ENCODE results near the gene AGBL4. TPM values are rescaled to one million over a fixed set of nuclear protein-coding genes. Genes with fewer than 3 reads are reported as not detected.

AGBL4 gene
- total RNA-seq, 2 experiments from 2014 or later, result not detected

DNA sequence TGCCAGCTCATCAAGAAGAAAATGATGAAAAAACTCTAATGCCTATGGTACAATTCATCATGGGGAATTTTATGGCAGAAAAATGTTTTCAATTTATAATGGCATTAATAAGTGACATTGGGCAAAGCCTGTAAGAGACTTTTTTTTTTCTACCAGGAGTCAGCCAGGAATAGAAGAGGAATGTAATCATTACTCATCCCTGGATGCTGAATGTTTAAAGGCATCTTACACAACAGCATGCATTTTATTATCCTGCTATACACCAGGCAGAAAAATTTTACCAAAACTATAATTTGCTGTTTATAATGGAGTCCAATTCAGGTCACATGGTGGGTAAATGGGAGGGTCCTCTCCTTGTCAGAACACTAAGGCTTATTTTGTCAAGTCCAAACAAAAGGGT lies 1057.2 kb downstream of the AGBL4 start:
- H3K9me3 Mint-ChIP-seq, result no peaks in the 10 kb centered on the region
- DNase-seq, result no peak
- H3K27ac Mint-ChIP-seq, result no peak overlapping the region
- no peaks in the 10 kb centered on the region for H3K36me3 Mint-ChIP-seq (ENCODE audit: low read depth)
- POLR2A ChIA-PET, result no interaction called here
- no peaks in the 10 kb centered on the region for H3K27me3 Mint-ChIP-seq
- no peaks in the 10 kb centered on the region for H3K4me1 Mint-ChIP-seq
- CTCF ChIA-PET, result no interaction called here
- H3K4me3 Mint-ChIP-seq, result no peak overlapping the region

DNA sequence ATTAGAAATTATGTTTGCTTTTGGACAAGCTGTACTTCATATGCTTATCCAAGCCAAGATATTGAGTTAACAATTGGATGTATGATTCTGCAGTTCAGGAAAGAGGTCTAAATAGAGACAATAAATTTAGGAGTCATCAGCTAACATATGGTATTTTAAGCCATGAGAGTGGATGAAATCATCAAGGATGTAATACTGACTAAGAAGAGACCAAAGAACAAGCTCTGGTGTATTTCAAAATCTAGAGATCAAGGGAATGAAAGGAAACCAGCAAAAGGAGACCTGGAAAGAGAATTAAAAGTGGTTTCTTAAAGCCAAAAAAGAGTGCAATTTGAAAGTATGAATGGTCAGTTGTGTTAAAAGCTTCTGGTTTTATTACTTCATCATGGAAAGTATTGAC lies 1063.4 kb downstream of the AGBL4 start:
- Mint-ChIP-seq H3K36me3 (ENCODE audit: low read depth) (no peaks in the 10 kb centered on the region), H3K27me3 (no peaks in the 10 kb centered on the region), H3K4me1 (no peaks in the 10 kb centered on the region), H3K27ac (no peak overlapping the region), H3K9me3 (no peaks in the 10 kb centered on the region), H3K4me3 (no peak overlapping the region)
- CTCF ChIA-PET, result no interaction called here
- POLR2A ChIA-PET, result no interaction called here
- no peak for DNase-seq

DNA sequence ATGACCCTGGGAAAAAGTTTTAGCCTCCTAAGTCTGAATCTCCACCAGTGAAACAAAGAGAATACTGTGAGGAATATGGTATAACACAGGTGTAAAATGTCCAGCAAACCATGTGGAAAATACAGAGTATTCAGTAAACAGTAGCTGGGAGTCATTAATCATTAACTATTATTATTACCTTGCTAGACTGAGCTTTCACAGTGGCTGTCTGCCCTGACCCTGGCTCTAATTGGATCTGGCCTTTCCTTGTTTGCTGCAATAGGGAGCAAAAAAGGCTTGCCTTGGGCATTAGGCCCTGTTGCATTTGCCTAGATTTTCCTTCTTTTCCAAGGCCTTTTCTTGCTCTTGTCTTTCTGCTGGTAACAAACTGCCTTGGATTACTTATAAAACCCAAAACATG lies 1068.0 kb downstream of the AGBL4 start:
- Mint-ChIP-seq H3K27ac (no peak overlapping the region), H3K4me3 (no peak overlapping the region), H3K36me3 (ENCODE audit: low read depth) (no peaks in the 10 kb centered on the region), H3K9me3 (no peaks in the 10 kb centered on the region), H3K4me1 (no peaks in the 10 kb centered on the region), H3K27me3 (no peaks in the 10 kb centered on the region)
- no peak for DNase-seq
- ChIA-PET POLR2A (no interaction called here), CTCF (no interaction called here)

DNA sequence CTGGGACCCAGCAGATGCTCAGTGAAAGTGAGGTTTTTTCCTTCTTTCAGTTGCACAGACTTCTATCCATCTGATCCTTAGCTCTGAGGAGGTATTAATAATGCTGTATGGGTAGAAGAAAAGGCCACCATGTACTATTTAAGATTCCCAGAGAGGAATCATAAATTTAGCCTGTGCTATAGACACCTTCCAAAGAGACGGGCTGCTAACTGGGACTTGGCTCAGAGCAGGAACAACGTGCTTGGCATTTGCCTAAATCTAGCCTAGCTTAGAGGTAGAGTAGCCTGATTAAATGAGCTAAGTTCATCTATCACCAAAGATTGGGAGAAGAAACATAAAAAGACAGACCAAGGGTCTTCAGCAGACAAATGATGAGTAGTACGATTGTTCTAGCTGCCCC lies 1070.1 kb downstream of the AGBL4 start:
- no peaks in the 10 kb centered on the region for H3K4me1 Mint-ChIP-seq
- no peak overlapping the region for H3K4me3 Mint-ChIP-seq
- no peaks in the 10 kb centered on the region for H3K27me3 Mint-ChIP-seq
- ChIA-PET POLR2A (no interaction called here), CTCF (no interaction called here)
- H3K27ac Mint-ChIP-seq, result no peak overlapping the region
- H3K9me3 Mint-ChIP-seq, result no peaks in the 10 kb centered on the region
- no peak for DNase-seq
- H3K36me3 Mint-ChIP-seq (ENCODE audit: low read depth), result no peaks in the 10 kb centered on the region

- no peak for DNase-seq
- CTCF ChIA-PET, result no interaction called here
- no peak overlapping the region for H3K4me3 Mint-ChIP-seq
- no peaks in the 10 kb centered on the region for H3K4me1 Mint-ChIP-seq
- H3K27me3 Mint-ChIP-seq, result no peaks in the 10 kb centered on the region
- no peaks in the 10 kb centered on the region for H3K9me3 Mint-ChIP-seq
- no peaks in the 10 kb centered on the region for H3K36me3 Mint-ChIP-seq (ENCODE audit: low read depth)
- POLR2A ChIA-PET, result interaction anchor here (0.7 kb wide), 1 partner anchor 21 kb away, joined by 3 read pairs; no protein-coding TSS in a partner anchor
- H3K27ac Mint-ChIP-seq, result no peak overlapping the region
Observed at GRCh38 chr1:48948562-48948961, 1075.2 kb downstream of the AGBL4 start.

GRCh38 chr1:48947761-48948537 lies 1075.8 kb downstream of the AGBL4 start:
- CTCF ChIA-PET, result no interaction called here
- POLR2A ChIA-PET, result interaction anchor here (0.7 kb wide), 1 partner anchor 21 kb away, joined by 3 read pairs; no protein-coding TSS in a partner anchor
- Mint-ChIP-seq H3K27me3 (no peaks in the 10 kb centered on the region), H3K4me3 (no peak overlapping the region), H3K4me1 (no peaks in the 10 kb centered on the region), H3K9me3 (no peaks in the 10 kb centered on the region), H3K36me3 (ENCODE audit: low read depth) (no peaks in the 10 kb centered on the region), H3K27ac (no peak overlapping the region)
- no peak for DNase-seq

DNA sequence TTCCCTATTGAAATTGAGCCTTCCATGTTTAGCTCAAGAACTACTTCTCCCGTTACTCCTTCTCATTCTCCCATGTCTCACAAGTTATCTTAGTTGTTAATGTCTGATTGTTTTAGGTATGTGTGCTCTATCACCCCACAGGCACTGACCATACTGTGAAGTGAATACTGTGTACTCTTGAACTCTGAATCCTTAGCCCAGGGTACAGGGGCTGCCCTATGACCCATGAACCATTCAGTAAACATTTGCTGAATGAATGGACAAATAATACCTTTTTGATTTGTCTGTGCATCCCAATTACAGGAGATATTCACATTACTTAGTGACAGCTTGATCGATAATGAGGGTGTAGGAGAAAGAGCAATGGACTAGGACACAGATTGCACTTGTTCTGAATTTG lies 1077.7 kb downstream of the AGBL4 start:
- CTCF ChIA-PET, result no interaction called here
- H3K4me1 Mint-ChIP-seq, result no peaks in the 10 kb centered on the region
- no peak overlapping the region for H3K27ac Mint-ChIP-seq
- H3K9me3 Mint-ChIP-seq, result no peaks in the 10 kb centered on the region
- POLR2A ChIA-PET, result no interaction called here
- no peaks in the 10 kb centered on the region for H3K36me3 Mint-ChIP-seq (ENCODE audit: low read depth)
- no peaks in the 10 kb centered on the region for H3K27me3 Mint-ChIP-seq
- no peak for DNase-seq
- no peak overlapping the region for H3K4me3 Mint-ChIP-seq

DNA sequence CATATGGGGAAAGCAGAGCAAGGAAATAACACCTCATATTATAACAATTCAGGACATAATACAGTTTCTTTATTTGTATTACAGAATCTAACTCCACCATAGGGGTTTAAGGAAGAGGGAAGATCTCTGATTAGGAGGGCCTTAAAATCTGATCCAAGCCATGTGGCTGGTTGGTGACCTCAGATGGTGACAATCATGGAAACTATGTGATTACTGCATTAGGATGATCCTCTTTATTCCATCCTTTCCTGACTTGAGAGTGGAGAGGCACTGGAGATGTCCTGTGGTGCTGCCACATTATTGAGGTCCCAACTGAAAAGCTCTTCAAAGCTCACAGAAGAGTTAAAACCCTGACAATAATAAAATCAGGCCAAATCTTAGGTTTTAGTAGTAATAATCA lies 1078.9 kb downstream of the AGBL4 start:
- CTCF ChIA-PET, result no interaction called here
- Mint-ChIP-seq H3K4me3 (no peak overlapping the region), H3K27me3 (no peaks in the 10 kb centered on the region), H3K27ac (no peak overlapping the region), H3K9me3 (no peaks in the 10 kb centered on the region), H3K4me1 (no peaks in the 10 kb centered on the region), H3K36me3 (ENCODE audit: low read depth) (no peaks in the 10 kb centered on the region)
- POLR2A ChIA-PET, result no interaction called here
- DNase-seq, result no peak

DNA sequence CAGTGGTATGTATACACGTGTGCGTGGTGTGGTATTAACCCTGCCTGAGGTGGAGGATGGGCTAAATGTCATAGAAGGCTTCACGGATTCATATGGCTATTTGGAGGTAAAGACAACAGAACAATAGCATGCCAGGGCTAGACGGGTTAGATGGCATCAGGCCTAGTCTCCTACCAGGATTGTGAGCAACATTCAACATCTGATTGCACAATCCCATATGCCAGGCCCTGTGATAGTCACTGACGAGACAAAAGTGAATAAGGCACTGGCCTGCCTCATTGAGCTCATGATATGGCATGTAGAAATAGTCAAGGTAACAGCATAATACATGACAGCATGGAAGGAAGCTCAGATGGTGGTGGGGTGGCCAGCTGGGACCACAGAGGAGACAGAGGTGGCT lies 1079.9 kb downstream of the AGBL4 start:
- H3K4me3 Mint-ChIP-seq, result no peak overlapping the region
- no peaks in the 10 kb centered on the region for H3K9me3 Mint-ChIP-seq
- no peak overlapping the region for H3K27ac Mint-ChIP-seq
- H3K36me3 Mint-ChIP-seq (ENCODE audit: low read depth), result no peaks in the 10 kb centered on the region
- no peaks in the 10 kb centered on the region for H3K4me1 Mint-ChIP-seq
- POLR2A ChIA-PET, result no interaction called here
- CTCF ChIA-PET, result no interaction called here
- no peaks in the 10 kb centered on the region for H3K27me3 Mint-ChIP-seq
- no peak for DNase-seq

DNA sequence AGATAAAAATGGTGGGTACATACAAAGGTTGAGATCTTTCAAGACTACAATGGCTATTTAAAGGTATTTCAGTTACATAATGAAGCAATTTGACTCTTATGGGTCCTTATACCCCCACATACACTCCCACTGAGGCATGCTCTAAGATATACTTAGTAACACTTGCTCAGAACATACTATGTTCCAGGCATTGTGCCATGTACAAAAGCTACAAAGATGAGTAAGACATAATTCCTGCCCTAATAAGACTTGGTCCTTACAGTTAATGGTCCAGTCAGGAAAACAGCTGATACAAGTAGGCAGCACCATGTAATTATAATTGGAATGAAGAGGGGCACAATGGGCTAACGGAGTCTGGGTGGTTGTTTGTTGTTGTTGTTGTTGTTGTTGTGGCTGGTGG lies 1080.4 kb downstream of the AGBL4 start:
- ChIA-PET CTCF (no interaction called here), POLR2A (no interaction called here)
- Mint-ChIP-seq H3K27ac (no peak overlapping the region), H3K4me1 (no peaks in the 10 kb centered on the region), H3K27me3 (no peaks in the 10 kb centered on the region), H3K36me3 (ENCODE audit: low read depth) (no peaks in the 10 kb centered on the region), H3K4me3 (no peak overlapping the region), H3K9me3 (no peaks in the 10 kb centered on the region)
- no peak for DNase-seq

DNA sequence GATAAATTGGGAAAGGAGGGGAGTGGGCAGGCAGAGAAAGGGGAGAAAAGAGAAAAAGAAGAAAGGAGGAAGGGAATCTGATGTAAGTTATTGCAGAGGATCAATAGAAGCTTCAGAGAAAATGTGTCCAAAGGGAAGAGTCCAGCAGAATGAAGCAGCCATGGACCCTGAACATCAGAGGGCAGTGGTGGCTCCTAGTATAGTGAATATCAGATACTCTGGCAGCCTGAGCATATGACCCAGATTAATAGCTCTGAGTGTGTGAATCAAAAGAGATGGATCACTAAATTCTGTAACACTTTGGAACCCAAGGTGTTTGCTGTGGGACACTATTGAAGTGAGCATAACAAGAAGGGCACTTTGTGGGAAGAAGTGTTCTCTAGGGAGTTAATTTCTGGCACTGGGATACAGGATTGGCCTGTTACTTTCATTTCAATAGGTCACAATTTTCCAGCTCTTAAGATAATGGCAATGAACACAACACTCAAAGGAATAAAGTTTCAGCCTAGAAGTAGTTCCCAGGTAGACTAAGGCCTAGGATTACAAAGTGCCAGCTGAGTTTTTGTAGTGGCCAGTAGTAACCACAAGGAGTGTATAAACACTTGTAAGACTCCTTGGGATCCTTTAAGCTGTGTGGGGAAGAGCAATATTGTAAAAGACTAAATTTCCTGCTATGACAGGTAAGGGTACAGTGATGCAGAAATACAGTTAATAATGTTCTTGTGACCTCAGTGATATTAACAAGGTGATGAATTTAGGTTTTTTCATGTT lies 1082.6 kb downstream of the AGBL4 start:
- no peaks in the 10 kb centered on the region for H3K36me3 Mint-ChIP-seq (ENCODE audit: low read depth)
- no peaks in the 10 kb centered on the region for H3K4me1 Mint-ChIP-seq
- ChIA-PET POLR2A (no interaction called here), CTCF (no interaction called here)
- no peak overlapping the region for H3K27ac Mint-ChIP-seq
- DNase-seq, result no peak
- H3K27me3 Mint-ChIP-seq, result no peaks in the 10 kb centered on the region
- no peak overlapping the region for H3K4me3 Mint-ChIP-seq
- no peaks in the 10 kb centered on the region for H3K9me3 Mint-ChIP-seq

DNA sequence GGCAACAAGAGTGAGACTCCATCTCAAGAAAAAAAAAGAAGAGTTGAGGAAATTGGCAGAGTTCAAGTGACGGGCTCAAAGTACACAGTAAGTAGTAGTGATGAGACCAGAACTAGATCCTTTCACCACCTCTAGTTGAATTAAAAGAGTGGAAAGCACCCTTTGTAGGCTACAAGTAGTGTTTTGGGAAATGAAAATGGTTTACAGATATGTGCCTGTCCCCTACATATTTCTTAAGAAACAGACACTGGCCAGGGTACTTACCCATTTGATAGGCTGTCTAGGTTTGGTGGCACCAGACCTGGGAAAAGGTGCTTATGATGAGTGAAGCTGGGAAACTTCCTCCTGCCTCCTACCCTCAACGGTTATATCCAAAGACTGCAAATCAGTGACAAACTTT lies 1083.4 kb downstream of the AGBL4 start:
- DNase-seq, result no peak
- Mint-ChIP-seq H3K36me3 (ENCODE audit: low read depth) (no peaks in the 10 kb centered on the region), H3K27ac (no peak overlapping the region), H3K27me3 (no peaks in the 10 kb centered on the region), H3K9me3 (no peaks in the 10 kb centered on the region), H3K4me1 (no peaks in the 10 kb centered on the region), H3K4me3 (no peak overlapping the region)
- ChIA-PET CTCF (no interaction called here), POLR2A (no interaction called here)

DNA sequence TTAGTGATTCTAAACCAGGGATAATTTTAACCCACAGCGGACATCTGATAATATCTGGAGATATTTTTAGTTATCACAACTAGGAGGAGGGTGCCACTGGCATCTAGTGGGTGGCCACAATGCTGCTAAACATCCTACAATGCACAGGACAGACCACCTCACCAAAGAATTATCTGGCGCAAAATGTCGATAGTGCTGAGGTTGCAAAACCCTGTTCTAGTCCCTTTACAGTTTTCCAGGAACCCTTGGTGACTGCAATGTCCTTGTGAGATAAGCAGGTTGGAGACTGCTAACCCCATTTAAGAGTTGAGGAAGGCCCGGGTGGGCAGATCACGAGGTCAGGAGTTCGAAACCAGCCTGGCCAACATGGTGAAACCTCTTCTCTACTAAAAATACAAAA lies 1083.9 kb downstream of the AGBL4 start:
- no peak overlapping the region for H3K27ac Mint-ChIP-seq
- H3K9me3 Mint-ChIP-seq, result no peaks in the 10 kb centered on the region
- CTCF ChIA-PET, result no interaction called here
- no peaks in the 10 kb centered on the region for H3K27me3 Mint-ChIP-seq
- H3K4me1 Mint-ChIP-seq, result no peaks in the 10 kb centered on the region
- no peak for DNase-seq
- H3K4me3 Mint-ChIP-seq, result no peak overlapping the region
- no peaks in the 10 kb centered on the region for H3K36me3 Mint-ChIP-seq (ENCODE audit: low read depth)
- POLR2A ChIA-PET, result no interaction called here

DNA sequence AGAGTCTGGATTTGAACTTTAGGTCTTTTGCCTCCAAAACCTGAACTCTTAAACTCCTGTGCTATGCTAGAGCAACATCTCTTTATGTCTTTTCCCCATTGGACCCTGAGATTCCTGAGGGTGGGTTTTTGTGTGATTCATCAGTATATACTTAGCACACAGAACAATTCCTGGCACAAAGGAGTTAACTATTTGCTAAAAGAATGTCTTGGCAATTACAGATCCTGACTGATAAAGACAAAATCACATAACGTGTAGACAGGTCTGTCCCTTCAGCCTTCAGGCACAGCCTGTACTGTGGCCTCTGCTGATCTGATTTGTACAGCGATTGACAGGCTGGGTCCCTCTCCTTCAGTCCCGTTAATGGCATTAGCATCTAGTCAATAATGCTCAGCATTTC lies 1084.7 kb downstream of the AGBL4 start:
- H3K4me1 Mint-ChIP-seq, result no peaks in the 10 kb centered on the region
- no peak for DNase-seq
- CTCF ChIA-PET, result no interaction called here
- no peaks in the 10 kb centered on the region for H3K27me3 Mint-ChIP-seq
- POLR2A ChIA-PET, result no interaction called here
- H3K4me3 Mint-ChIP-seq, result no peak overlapping the region
- H3K27ac Mint-ChIP-seq, result no peak overlapping the region
- no peaks in the 10 kb centered on the region for H3K36me3 Mint-ChIP-seq (ENCODE audit: low read depth)
- no peaks in the 10 kb centered on the region for H3K9me3 Mint-ChIP-seq
